HG02642 (cell line): ENCODE data around the gene GPR157.
"Not testable (repeated sequence)": the region's sequence is repeated elsewhere in the genome, so short reads cannot be mapped to it uniquely, and the experiment has no call there.

Experiments used
- ATAC-seq: cut with Tn5 transposase; IDR thresholded peaks from one replicate; pipeline ENCODE4 v1.9.1; 2021; ENCODE audit warnings: mild to moderate bottlenecking; ENCODE audit not compliant: unreplicated experiment, poor library complexity

GPR157 gene

DNA sequence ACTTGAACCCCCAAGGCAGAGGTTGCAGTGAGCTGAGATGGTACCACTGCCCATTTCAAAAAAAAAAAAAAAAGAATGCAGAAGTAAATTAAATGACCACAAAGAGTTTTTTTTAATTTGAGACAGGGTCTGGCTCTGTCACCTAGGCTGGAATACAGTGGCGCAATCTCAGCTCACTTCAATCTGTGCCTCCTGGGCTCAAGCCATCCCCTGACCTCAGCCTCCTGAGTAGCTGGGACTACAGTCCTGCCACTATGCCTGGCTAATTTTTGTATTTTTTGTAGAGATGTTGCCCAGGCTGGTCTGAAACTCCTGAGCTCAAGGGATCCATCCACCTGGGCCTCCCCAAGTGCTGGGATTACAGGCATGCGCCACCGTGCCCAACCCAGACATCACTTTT is 20.2 kb upstream of the GPR157 start:
- no peak for ATAC-seq

- no peak for ATAC-seq
These were observed 17.3 kb upstream of the GPR157 start for GRCh38 chr1:9146156-9146555.

- ATAC-seq, result no peak
These were observed 16.8 kb upstream of the GPR157 start for GRCh38 chr1:9145714-9146113.

DNA sequence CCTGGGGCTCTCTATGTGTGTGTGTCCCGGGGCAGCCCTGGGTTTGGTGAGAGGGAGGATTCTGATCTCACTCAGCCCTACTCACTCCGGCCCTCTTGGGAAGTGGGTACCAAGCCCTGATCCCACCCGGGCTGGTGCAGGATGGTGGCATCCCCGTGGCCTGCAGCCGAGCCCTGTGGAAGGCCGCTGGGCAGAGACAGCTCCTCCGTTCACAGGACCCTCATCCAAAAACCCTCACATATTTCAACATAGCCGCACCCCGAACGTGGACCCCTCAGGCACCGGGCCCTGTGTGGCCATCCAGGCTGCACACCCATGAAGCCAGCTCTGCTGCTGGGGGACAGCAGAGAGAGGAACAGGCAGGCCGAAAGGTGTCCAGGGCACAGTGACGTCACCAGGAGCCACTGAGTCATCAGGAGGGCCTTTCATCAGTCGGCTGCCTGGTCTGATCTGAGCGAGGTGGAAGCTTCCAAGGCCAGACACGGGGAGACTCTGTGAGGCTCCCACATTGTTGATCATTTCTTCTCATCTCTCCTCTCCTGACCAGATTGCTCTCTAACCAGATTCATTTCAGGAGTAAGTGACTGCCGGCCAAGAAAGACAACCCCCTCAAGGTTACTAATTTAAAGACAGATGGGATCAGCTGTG is 16.2 kb upstream of the GPR157 start:
- ATAC-seq, result no peak

- not testable (repeated sequence) for ATAC-seq
These were observed 15.6 kb upstream of the GPR157 start for GRCh38 chr1:9144494-9144893.

DNA sequence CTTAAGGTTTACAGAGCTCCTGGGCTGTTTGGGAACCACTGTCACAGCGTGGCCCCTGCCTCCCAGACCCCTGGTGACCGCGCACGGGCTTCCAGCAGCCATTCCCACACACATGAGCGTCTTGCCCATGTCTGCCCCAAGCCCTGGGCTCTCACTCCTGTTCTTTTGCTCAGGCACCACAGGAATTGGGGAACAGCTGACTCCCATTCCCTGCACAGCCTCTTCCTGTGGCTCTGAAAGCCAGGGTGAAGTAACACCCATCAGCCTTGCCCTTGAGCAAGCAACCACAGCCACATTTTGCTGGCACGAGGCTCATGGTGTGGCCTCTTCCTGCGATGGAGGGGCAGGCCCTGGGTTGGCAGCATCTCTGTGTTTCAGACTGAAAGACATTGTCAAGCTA is 14.3 kb upstream of the GPR157 start:
- ATAC-seq, result no peak

- ATAC-seq, result no peak
These were observed 11.0 kb upstream of the GPR157 start for GRCh38 chr1:9139930-9140329.

GRCh38 chr1:9136932-9137331 is 8.0 kb upstream of the GPR157 start:
- no peak for ATAC-seq

DNA sequence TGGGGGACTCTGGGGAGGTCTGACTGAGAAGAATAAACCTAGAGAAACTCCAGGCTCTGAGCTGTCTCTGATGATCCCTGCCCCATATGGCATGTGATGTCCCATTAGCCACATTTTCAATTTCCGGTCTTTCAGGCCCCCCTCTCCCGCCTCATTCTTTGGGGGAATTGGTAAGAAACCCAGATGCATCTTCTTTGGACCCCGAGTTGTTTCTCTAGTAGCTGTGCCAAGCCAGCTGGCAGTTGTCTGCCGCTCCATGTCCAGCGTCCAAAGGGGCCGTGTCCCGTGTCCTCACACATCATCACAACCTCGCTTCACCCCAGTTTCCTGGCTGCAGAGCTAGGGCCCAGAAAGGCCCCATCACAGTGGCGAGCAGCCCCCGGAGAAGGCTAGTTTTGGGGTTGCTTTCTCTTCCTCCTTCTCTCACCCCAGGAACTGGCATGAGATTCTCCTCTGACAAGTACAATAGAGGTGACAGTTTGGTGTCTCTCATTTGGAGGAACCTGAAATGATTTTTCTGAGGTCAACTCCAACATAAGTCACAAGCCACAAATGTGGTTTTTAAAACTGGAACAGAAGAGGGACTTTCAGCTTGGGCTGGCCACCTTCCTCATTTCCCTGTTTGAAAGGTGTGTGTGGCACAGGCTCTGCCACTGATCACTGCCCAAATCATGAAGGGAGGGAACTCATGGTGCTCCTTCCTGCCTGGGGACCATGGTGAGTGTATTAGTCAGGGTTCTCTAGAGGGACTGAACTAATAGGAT is 6.4 kb upstream of the GPR157 start:
- ATAC-seq, result no peak

DNA sequence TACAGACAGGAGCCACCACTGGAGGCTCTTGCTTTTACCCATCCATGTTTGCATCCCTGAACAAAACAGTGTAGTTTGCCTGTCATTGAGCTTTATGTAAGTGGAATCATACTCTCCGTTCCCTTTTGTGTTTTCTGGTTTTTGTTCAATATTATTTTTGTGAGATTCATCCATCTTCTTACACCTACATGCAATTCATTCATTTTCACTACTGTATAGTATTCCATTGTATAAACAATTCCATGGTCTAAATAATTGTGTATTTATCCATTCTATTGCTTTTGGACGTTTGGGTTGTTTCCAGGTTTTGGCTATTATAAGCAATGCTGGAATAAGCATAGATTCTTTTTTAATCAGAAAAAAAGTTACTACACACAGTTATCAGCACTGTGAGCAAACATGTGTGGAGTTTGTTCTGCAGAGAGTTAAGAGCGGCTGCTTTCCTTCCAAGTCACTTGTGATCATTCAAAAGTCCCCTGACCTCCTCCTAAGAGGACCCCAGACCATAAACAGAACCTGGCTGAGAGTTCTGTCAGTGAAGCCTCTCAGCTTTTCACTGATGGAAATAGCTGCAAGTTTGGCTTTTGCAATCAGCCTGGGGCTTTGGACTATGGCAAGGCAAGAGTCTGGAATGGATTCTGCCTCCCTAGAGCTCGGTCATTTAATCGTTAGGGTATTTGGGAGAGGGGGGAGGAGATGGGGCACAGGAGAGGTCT is 5.1 kb upstream of the GPR157 start:
- ATAC-seq, result no peak

DNA sequence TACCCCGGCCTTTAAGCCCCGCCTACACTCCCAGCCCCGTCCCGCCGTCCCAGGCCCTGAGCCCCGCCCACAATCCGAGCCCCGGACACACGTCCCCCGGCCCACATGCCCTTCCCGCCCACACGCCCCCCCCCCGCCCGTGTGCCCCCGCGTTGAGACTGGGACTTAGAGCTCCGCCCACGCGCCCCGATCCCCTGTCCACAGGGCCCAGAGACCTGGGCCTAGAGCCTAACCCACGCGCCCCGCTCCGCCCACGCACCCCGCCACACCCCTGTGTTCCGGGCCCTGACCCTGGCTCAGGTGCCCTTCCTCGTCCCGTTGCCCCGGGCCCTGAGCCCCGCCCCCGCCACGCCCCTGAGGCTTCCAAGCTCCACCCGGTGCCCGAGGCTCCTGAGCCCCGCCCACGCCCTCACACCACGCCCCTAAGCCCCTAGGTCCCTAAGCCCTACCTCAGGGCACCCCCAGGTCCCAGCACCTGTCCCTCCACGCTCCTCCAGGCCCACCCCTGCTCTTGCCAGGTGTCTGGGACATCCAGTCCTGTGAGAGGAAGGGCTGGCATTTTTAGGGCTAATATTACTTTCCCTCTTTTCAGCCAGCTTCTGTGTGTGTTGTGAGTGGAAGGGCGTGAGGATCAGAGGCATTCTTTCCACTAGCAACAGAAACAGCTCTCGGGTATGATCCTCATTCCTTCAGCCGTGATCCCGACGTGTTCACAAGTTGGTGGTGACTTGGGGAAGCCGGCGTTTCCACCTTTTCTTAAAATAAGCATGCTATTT is 552 bp upstream of the GPR157 start:
- peak; percentile 69 for ATAC-seq

DNA sequence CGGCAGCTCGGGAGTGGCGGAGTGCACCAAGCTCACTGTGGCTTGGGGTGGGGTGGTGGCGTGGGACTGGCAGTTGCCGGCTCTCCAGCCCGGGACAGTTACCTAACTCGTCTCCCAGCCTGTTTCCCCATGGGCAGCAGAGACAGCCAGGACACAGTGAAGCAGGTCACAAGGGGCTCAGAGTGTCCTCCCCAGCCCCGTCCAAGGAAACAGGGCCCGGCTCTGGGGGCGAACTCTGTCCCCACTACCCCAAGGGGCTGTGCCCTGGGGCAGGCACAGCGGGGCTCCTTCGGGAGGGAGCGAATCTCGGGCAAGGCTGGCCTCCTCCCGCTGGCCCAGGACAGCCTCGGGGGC is 759 bp downstream of the GPR157 start:
- peak; percentile 2 for ATAC-seq

GRCh38 chr1:9127395-9128165 is 1.3 kb downstream of the GPR157 start:
- ATAC-seq, result no peak

GRCh38 chr1:9126511-9126910 is 2.4 kb downstream of the GPR157 start:
- no peak for ATAC-seq

GRCh38 chr1:9125847-9126246 is 3.1 kb downstream of the GPR157 start:
- not testable (repeated sequence) for ATAC-seq

- ATAC-seq, result no peak
These were observed 3.6 kb downstream of the GPR157 start for GRCh38 chr1:9125325-9125724.

- not testable (repeated sequence) for ATAC-seq
These were observed 4.5 kb downstream of the GPR157 start for GRCh38 chr1:9124389-9124788.

DNA sequence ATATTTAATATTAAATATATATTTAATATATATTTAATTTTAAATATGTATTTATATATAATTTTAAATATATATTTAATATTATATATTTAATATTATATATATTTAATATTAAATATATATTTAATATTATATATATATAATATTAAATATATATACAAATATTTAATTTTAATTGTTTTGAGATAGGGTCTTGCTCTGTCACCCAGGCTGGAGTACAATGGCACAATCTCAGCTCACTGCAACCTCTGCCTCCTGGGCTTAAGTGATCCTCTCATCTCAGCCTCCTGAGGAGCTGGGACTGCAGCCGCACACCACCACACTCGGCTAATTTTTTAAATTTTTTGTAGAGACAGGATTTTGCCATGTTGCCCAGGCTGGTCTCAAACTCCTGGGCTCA is 5.2 kb downstream of the GPR157 start:
- not testable (repeated sequence) for ATAC-seq

DNA sequence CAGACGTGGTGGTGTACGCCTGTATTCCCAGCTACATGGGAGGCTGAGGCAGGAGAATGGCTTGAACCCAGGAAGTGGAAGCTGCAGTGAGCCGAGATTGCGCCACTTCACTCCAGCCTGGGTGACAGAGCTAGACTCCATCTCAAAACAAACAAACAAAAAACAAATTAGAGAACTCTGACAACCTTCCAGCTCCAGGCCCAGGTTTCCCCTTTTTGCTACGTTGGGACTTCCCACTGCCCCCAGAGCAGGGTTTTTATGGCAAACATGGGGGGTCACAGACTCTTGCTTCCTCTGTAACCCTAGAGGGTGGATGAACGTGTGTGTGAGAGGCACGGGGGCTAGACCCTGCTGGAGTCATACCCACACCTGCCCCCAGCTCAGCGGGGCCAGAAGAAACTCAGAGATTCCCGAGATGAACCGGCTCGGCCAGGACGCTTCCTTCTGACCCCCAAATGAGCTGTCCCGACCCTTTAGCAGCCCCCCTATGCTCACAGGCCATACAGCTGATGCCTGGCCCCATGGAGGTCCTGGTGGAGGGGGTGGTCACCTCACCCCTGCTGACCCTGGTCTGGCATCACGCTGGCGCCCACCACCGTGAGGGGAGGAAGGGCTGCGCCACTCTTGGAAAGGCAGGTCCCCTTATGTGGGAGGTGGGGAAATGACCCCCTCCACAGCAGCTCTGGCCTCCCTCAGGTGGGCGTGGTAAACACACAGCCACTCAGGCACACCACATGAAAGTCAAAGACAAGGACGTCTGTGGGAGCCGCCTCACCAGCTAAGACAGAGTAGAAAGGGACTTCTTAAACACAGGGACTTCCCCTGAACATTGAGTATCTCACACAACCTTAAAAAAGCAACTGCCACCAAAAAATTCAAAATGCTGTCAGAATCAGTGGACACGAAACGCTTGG is 7.1 kb downstream of the GPR157 start:
- peak; percentile 56 for ATAC-seq
